GM12878 (cell line): Measurements from ENCODE around the gene RAD51B. TPM values are rescaled to one million over a fixed set of nuclear protein-coding genes. Genes with fewer than 3 reads are reported as not detected.

ENCODE experiments used
- BMI1 ChIP-seq: fragments of 450-650 bp; IDR thresholded peaks from 2 replicates; pipeline ENCODE4 v1.6.1; 2016; ENCODE audit warnings: mild to moderate bottlenecking, moderate library complexity, borderline replicate concordance
- DPF2 ChIP-seq: fragments of 450-650 bp; IDR thresholded peaks from 2 replicates; pipeline ENCODE4 v1.6.1; 2017; ENCODE audit warnings: mild to moderate bottlenecking
- IKZF2 ChIP-seq, 2 experiments: fragments of 450-650 bp; IDR thresholded peaks; 2 replicates each; pipeline ENCODE4 v1.6.1; 2017; ENCODE audit warnings: mild to moderate bottlenecking in 2 of 2, moderate library complexity in 2 of 2
- PKNOX1 ChIP-seq: fragments of 450-650 bp; IDR thresholded peaks from 2 replicates; pipeline ENCODE4 v1.6.1; 2016; ENCODE audit warnings: mild to moderate bottlenecking
- RCOR1 ChIP-seq: conservative IDR thresholded peaks from 2 replicates; pipeline ENCODE4 v1.6.1; 2012; ENCODE audit warnings: low read depth, low read length, improper control_type of control experiment
- RELB ChIP-seq: fragments of 450-650 bp; IDR thresholded peaks from 2 replicates; pipeline ENCODE4 v1.6.1; 2017; ENCODE audit warnings: low read depth, mild to moderate bottlenecking, moderate library complexity
- SP1 ChIP-seq: IDR thresholded peaks from one replicate; pipeline ENCODE4 v1.6.1; 2011; ENCODE audit warnings: low read depth, low read length
- SPI1 ChIP-seq: IDR thresholded peaks from 2 replicates; pipeline ENCODE4 v1.6.1; 2011; ENCODE audit warnings: low read depth, mild to moderate bottlenecking, low read length, moderate library complexity, borderline replicate concordance; ENCODE audit not compliant: insufficient read depth
- SREBF2 ChIP-seq: IDR thresholded peaks from 2 replicates; pipeline ENCODE4 v1.6.1; 2012; ENCODE audit warnings: mild to moderate bottlenecking, low read length
- WRNIP1 ChIP-seq: IDR thresholded peaks from 2 replicates; pipeline ENCODE4 v1.6.1; 2011; ENCODE audit warnings: low read depth, low read length, improper control_type of control experiment, borderline replicate concordance
- ZNF217 ChIP-seq: fragments of 450-650 bp; IDR thresholded peaks from 2 replicates; pipeline ENCODE4 v1.6.1; 2017; ENCODE audit warnings: antibody characterized with exemption, mild to moderate bottlenecking
- polyA plus RNA-seq, 11 experiments: library from polyadenylated mRNA; depleted of rRNA in 4 of 11; unstranded in 6 of 11; stranded (reverse) in 5 of 11; fragments of >200 nt; fragmentation: Nextera tagmentation in 4 of 11; fragmentation: Illumina TruSeq in 1 of 11; extraction: Ambion mirVana in 4 of 11; extraction: Trizol in 1 of 11; gene quantifications; 1 replicate in 1 of 11; 2 replicates in 10 of 11; pipeline versions ENCODE4 v1.2.1 to v1.2.3, GENCODE V29; 2011 to 2016; ENCODE audit warnings: inconsistent platforms in 2 of 11, missing spikeins in 2 of 11, low read depth in 1 of 11
- total RNA-seq, 4 experiments: library from RNA; depleted of rRNA in 3 of 4; stranded (reverse); fragments of >200 nt in 3 of 4; fragmentation: Illumina TruSeq in 1 of 4; extraction: Trizol in 1 of 4; gene quantifications; 2 replicates each; pipeline versions ENCODE4 v1.2.1 to v1.2.3, GENCODE V29; 2013 to 2021

The RAD51B gene
- total and polyA plus RNA-seq, 10 of the 15 experiments (the other 5 are each of a cell fraction or from before 2014, with no cell fraction given): 9.8 to 26.8 (median 21.3) TPM

- no peak for TF ChIP-seq RELB
- no peak for TF ChIP-seq SREBF2
- TF ChIP-seq PKNOX1: peak; percentile 35; the same call in 1 of the 2 replicates
- no peak for TF ChIP-seq WRNIP1
- TF ChIP-seq BMI1: no peak
- TF ChIP-seq RCOR1: no peak
- TF ChIP-seq ZNF217: no peak
- TF ChIP-seq DPF2: 0 out of 2 replicates have a peak, but pooled peaks have one; percentile 13
- no peak for TF ChIP-seq SP1
- TF ChIP-seq SPI1: peak; percentile 74; the same call in 1 of the 2 replicates
- TF ChIP-seq IKZF2 (IDR thresholded peaks at IDR 0.05): peak; percentile 44 to 47; a peak in 2 of 4 replicates
Observed at GRCh38 chr14:68367536-68367935, 548.0 kb downstream of the RAD51B start (continued).
